CD4-positive, alpha-beta T cell treated with Interleukin-4 for 1 hour (primary cell): ENCODE results near the gene S100A11.
"Not testable (repeated sequence)": the region's sequence is repeated elsewhere in the genome, so short reads cannot be mapped to it uniquely, and the experiment has no call there.

ENCODE experiments used
- DNase-seq, 2 donors: peaks; one replicate each; pipeline ENCODE4 v3.0.0-alpha.2; 2020 to 2022

The S100A11 gene

GRCh38 chr1:152036267-152037216 lies at the start of gene S100A11:
S100A11 (minus strand) TSS chr1:152037004; CDS start chr1:152036915, 89 bp downstream.
- DNase-seq: peak; percentile 79 to 83

GRCh38 chr1:152084853-152085252 lies 48.0 kb upstream of the S100A11 start:
- no peak for DNase-seq

- not testable (repeated sequence) for DNase-seq
These were observed 44.2 kb upstream of the S100A11 start for GRCh38 chr1:152081026-152081425.

- not testable (repeated sequence) for DNase-seq
These were observed 43.7 kb upstream of the S100A11 start for GRCh38 chr1:152080494-152080893.

- no peak for DNase-seq
These were observed 42.1 kb upstream of the S100A11 start for GRCh38 chr1:152078831-152079441.

- no peak for DNase-seq
These were observed 35.5 kb upstream of the S100A11 start for GRCh38 chr1:152072311-152072710.

- DNase-seq: no peak
These were observed 34.3 kb upstream of the S100A11 start for GRCh38 chr1:152071123-152071522.

- DNase-seq: no peak
These were observed 31.1 kb upstream of the S100A11 start for GRCh38 chr1:152067929-152068328.

- DNase-seq: no peak
These were observed 30.3 kb upstream of the S100A11 start for GRCh38 chr1:152067150-152067549.

GRCh38 chr1:152061952-152062351 lies 25.1 kb upstream of the S100A11 start:
- no peak for DNase-seq

- DNase-seq: no peak
These were observed 16.6 kb upstream of the S100A11 start for GRCh38 chr1:152053375-152053774.

- DNase-seq: peak; percentile 83
These were observed 15.8 kb upstream of the S100A11 start for GRCh38 chr1:152052606-152053005.

GRCh38 chr1:152050886-152051675 lies 14.3 kb upstream of the S100A11 start:
- no peak for DNase-seq

- no peak for DNase-seq
These were observed 12.7 kb upstream of the S100A11 start for GRCh38 chr1:152049291-152050083.

GRCh38 chr1:152048416-152049009 lies 11.7 kb upstream of the S100A11 start:
- peak; percentile 73 to 80 for DNase-seq

- peak; percentile 91 to 93 for DNase-seq
These were observed 11.1 kb upstream of the S100A11 start for GRCh38 chr1:152047730-152048415.

- DNase-seq: no peak
These were observed 10.6 kb upstream of the S100A11 start for GRCh38 chr1:152047413-152047729.

GRCh38 chr1:152044386-152044785 lies 7.6 kb upstream of the S100A11 start:
- DNase-seq: no peak

- no peak for DNase-seq
These were observed 7.1 kb upstream of the S100A11 start for GRCh38 chr1:152043870-152044269.

GRCh38 chr1:152042030-152042429 lies 5.2 kb upstream of the S100A11 start:
- DNase-seq: no peak

GRCh38 chr1:152039886-152040285 lies 3.1 kb upstream of the S100A11 start:
- DNase-seq: no peak

- no peak for DNase-seq
These were observed 2.7 kb upstream of the S100A11 start for GRCh38 chr1:152039461-152039860.
